NCI-H345 treated with DMSO at 0.1 percent for 48 hours (cell line): ENCODE results near the gene NPHP4.

ENCODE experiments used
- DNase-seq: peaks from one replicate; lab custom pipeline; 2025; ENCODE audit not compliant: unreplicated experiment; lab: John Stamatoyannopoulos, UW

NPHP4 gene

DNA sequence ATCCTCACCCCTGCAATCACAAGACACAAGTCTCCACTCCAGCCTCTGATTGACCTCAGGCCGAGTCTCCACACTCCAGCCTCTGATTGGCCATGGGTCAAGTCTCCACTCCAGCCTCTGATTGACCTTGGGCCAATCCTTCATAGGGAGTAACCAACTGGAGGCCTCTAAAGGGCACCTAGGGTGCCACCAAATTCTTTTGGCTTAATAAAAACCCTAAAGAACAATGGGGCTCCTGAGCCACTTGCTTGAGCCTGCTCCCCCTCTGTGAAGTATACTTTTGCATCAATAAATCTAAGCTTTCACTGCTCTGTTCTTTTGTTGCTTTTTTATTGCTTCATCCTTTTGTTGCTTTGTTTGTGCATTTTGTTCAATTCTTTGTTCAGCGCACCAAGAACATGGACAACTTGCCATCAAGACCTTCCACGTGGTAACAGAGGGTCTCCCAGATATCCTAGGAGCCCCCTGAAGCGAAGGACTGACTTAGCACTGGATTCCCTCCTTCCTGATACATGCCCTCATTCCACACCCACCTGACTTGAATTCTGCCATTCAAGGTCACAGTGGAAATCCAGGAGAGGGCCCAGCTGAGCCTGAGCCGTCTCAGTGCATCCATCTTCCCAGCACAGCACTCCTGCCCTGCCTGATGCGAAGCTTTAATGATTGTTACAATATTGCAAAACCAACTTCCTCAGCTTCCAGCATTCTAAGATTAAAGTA, 152.9 kb downstream of the NPHP4 start:
- DNase-seq = no peak

- DNase-seq = no peak
These were observed 154.1 kb downstream of the NPHP4 start for GRCh38 chr1:5837976-5838653.

- DNase-seq = no peak
These were observed 155.3 kb downstream of the NPHP4 start for GRCh38 chr1:5836776-5837440.

GRCh38 chr1:5835179-5835562, 157.1 kb downstream of the NPHP4 start:
- no peak for DNase-seq

GRCh38 chr1:5834477-5835178, 157.6 kb downstream of the NPHP4 start:
- no peak for DNase-seq

DNA sequence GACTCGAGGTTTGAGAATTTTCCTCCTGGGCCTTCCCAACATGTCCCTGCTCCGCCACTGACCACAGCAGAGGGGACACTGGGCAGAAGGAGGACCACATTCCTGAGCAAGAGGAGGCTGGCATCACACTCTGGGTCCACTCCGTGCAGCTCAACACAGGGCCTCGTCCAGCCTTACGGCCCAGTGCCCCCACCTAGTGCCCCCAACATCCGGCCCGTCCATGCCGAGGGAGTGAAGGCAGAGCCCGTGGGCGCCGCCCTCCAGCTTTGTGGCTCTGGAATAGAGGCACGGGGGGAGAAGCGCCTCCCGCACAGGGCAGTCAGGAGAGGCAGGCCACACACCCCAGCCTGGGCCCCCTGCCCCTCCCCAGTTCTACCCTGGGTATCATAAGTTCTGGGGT, 158.3 kb downstream of the NPHP4 start:
- no peak for DNase-seq

DNA sequence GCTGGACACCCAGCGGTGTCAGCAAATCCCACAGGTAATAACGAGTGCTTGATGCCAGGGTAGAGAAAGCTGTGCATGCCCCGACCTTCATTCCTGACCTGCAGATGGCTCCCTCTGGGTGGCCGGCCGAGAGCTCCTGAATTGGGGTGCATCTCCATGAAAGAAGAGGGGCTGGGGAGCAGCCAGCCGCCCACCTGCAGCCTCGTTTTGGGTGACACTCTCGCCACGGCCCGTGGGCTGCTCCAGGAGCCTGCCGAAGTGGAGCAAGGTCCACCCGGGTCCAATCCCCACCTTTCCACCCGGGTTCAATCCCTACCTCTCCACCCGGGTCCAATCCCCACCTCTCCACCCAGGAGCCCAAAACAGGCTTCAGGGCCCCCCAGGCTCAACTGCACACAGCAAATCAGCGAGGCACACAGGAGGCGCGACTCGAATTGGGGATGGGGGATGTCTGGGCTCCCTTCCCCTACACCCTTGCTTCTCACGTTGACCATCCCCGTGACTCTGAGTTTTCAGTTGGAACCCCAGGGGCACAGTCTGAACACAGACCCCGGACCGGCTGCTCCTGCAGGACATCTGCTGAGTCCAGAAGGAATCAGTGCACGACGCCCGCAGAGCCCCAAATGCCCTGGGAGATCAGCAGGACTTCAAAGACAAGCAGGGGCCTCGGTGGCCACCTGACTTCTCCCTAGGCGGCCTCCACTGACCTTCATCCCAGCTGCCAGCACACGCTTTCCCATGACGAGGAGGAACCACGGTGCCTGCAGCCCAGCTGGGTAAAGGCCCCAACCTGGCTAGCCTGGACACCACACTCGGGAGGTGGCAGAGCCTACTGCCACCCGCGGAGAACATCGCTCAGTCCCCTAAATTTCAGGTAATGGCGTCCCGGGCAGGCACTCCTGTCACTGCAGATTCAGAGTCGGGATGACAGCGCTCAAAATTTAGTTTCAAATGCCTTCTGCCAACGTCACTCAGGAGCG, 159.0 kb downstream of the NPHP4 start:
- no peak for DNase-seq

GRCh38 chr1:5831600-5832335, 160.5 kb downstream of the NPHP4 start:
- DNase-seq = no peak

DNA sequence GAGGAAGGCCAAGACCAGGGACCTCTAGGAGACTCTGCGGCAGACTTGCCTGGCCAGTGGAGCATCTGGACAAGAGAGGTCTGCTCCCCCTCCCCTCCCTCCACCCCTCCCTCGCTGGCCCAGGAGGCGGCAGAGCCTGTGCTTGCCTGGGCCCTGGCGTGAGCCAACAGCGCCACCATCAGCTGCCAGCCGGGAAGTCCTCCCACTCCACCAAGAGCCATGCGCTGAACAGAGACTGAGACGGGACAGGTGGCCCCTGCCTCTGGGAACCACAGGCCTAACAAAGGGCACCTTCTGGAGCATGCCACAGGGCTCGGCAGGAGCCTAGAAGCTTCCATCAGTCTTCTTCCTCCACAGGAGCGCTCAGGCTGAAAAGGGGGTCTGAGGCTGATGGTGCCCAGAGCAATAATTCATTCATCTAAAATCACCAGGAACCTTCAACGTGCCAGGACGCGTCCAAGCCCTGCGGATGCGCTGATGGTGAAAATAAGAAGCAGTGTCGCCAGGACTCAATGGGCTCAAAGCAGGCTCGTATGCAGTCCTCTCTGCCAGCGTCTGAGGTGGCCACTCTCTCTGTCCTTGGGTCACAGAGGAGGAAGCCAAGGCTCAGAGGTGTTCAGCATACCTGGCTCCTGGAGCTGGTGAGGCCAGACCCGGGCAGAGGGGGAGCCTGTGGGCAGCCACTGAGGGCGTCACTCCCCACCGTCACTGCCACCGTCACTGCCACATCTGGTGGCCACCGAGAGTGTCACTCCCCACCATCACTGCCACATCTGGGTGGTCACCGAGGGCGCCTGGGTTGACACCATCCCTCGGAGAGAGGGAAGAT, 161.2 kb downstream of the NPHP4 start:
- DNase-seq = no peak

- no peak for DNase-seq
These were observed 162.8 kb downstream of the NPHP4 start for GRCh38 chr1:5829414-5829813.

DNA sequence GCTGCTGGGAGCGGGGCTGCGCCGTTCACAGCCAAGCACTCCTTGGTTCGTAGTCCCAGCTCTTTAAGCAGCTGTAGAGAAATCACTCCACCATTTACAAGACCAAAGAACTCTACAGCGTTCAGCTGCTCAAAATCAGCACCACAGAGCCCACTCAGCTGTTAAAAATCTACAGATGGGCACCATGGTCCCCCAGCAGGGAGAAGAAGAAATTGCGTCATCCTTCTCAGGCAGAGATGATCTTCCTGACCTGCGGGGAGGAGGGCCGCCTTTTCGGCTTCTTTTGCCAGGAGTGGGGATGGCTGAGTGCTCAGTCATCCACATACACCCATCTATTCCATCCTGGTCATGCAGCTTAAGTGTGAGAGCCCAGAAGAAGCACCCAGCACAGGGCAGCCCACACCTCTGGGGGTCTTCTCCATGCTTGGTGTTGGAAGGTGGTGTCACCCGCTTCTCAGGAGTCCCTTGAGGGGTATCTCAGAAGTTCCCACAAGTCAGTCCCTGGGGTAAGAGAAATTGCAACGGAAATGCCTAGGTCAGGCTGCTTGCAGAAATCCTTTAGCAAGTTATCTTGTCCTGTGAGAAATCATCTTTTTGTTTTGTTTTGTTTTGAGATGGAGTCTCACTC, 163.8 kb downstream of the NPHP4 start:
- no peak for DNase-seq

DNA sequence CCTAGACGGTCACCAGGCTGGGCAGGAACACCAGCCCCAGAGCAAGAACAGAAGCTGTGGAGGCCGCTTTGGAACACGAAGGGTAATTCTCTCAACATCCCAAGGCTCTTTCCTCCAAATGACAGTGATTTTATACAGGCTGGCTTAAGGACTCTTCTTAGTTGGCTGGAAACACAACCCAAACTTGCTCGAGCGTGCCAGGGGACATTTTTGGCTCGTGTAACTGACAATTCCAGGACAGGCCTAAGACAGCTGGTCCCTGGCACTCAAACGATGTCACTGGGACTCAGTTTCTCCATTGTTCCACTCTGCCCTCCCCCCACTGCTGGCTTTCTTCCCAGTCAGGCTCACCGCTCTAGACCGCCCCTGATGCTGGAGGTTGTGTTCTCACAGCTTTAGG, 164.7 kb downstream of the NPHP4 start:
- DNase-seq = no peak

- DNase-seq = no peak
These were observed 165.6 kb downstream of the NPHP4 start for GRCh38 chr1:5826601-5827000.

DNA sequence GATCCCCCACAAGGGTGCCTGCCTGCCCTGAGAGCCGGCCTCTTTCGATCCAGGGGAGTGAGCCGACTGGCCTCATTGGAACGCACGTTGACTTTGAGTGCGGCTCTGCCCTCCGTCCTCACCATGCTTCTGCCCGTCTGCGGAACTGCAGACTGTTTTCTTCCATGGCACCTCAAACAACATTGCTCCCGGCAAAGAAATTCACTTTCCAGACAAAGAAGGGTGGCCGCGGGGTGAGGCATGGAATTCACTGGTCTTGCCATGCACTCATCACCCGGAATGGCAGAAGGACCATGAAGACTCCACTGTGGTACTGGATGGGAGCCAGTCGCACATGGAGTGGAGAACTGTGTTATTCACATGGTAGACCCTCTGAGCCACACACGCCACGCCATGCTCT, 169.5 kb downstream of the NPHP4 start:
- DNase-seq = no peak

GRCh38 chr1:5822266-5822665, 170.0 kb downstream of the NPHP4 start:
- DNase-seq = no peak

GRCh38 chr1:5821540-5822176, 170.6 kb downstream of the NPHP4 start:
- DNase-seq = no peak

GRCh38 chr1:5820026-5820421, 172.2 kb downstream of the NPHP4 start:
- no peak for DNase-seq

DNA sequence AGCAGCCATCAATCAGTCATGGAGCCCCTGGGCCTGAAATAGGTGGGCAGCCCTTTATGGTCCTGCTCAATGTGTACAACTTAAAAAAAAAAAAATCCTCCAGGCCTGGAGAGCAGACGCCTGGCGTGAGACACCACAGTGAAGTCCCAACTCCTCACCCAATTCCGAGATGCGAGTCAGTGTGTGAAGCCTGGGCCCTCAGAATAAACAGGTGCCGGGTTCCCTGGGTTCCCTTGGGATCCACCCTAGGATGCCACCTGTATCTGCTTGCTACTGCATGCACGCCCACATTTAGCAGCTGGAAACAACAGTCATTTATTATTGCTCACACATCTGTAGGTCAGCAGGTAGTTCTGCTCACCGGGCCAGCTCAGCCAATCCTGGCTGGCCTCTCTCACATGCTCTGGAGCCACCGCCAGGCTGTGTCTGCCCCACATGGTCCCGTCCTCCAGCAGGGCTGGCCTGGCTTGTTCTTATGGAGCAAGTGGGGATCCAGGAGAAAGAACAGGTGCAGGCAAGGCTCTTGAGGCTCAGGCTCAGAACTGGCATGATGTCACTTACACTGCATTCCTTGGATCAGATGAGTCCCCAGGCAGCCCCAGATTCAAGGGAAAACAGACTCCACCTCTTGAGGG, 172.7 kb downstream of the NPHP4 start:
- DNase-seq = no peak
